NCI-H345 treated with DMSO at 0.1 percent for 48 hours (cell line): ENCODE results near the gene CBL.
A peak's percentile ranks its signal among the peaks of the same experiment; 100 is the strongest.
"Not testable (repeated sequence)": the region's sequence is repeated elsewhere in the genome, so short reads cannot be mapped to it uniquely, and the experiment has no call there.

Experiments
- DNase-seq: peaks from one replicate; lab custom pipeline; 2025; ENCODE audit not compliant: unreplicated experiment; lab: John Stamatoyannopoulos, UW

CBL gene

DNA sequence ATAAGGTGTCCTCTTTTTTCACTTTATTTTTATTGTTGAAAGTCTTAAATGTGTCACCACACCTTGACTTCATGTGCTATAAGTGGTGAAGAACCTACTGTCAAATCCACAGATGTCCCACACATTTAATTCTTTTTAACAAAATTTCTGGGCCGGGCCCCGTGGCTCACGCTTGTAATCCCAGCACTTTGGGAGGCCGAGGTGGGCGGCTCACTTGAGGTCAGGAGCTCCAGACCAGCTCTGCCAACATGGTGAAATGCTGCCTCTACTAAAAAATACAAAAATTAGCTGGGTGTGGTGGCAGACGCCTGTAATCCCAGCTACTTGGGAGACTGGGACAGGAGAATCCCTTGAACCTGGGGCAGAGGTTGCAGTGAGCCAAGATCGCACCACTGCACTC is 3.0 kb downstream of the CBL start:
- DNase-seq: no peak

DNA sequence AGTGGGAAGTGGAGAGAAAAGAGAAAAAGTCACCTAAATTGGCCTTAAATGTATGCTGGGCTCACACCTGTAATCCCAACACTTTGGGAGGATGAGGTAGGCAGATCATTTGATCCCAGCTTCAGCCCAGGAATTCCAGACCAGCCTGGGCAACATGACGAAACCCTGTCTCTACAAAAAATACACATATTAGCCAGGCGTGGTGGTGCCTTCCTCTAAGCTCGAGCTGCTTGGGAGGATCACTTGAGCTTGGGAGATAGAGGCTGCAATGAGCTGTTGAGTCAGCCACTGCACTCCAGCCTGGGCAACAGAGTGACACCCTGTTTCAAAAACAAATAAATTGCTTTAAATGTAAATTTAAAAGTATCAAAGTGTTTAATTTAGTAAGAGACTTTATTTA is 3.9 kb downstream of the CBL start:
- DNase-seq: no peak

DNA sequence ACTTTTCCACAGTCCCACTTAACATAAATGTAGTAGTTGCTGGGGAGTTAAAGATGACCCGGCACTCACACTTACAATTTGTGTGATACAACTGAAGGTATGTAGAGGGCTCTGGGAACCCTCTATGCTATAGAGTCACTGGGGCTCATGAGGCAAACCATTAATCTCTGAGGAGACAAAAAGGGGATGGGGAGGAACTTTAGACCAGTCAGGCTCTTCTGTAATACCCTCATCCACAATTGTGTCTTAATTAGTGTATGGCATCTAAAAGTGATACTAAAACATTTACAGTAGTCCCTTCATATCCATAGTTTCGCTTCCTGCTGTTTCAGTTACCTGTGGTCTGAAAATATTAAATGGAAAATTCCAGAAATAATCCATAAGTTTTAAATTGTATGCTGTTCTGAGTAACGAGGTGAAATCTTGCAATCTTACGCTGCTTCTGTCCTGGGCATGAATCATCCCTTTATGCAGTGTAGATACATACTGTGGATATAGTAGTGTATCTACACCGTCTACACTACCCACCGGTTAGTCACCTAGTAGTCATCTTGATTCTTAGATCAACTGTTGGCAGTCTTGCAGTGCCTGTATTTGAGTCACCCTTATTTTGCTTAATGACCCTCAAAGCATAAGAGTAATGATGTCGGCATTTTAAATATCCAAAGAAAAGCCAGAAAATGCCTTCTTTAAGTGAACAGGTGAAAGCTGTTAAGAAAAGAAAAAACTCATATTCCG is 12.2 kb downstream of the CBL start:
- DNase-seq: no peak

GRCh38 chr11:119222308-119222707 is 16.2 kb downstream of the CBL start:
- peak; percentile 28 for DNase-seq

GRCh38 chr11:119222891-119223290 is 16.8 kb downstream of the CBL start:
- no peak for DNase-seq

- no peak for DNase-seq
These were observed 17.7 kb downstream of the CBL start for GRCh38 chr11:119223856-119224255.

GRCh38 chr11:119228535-119229287 is 22.6 kb downstream of the CBL start:
- DNase-seq: not testable (repeated sequence)

- DNase-seq: no peak
These were observed 23.1 kb downstream of the CBL start for GRCh38 chr11:119229288-119229672.

DNA sequence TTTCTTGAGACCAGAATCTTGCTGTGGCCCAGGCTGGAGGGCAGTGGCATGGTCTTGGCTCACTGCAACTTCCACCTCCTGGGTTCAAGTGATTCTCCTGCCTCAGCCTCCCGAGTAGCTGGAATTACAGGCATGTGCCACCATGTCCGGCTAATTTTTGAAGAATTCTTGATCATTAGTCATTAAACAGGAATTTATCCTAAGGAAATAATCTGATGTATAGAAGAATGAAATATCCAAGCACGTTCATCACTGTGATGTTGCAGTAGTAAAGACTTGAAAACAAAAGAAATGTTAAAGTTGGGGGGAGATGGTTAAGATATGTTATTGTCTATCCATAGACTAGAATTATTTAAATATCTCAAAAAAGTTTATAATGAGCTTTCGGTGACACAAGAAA is 23.6 kb downstream of the CBL start:
- DNase-seq: no peak

- no peak for DNase-seq
These were observed 30.4 kb downstream of the CBL start for GRCh38 chr11:119236490-119236889.

DNA sequence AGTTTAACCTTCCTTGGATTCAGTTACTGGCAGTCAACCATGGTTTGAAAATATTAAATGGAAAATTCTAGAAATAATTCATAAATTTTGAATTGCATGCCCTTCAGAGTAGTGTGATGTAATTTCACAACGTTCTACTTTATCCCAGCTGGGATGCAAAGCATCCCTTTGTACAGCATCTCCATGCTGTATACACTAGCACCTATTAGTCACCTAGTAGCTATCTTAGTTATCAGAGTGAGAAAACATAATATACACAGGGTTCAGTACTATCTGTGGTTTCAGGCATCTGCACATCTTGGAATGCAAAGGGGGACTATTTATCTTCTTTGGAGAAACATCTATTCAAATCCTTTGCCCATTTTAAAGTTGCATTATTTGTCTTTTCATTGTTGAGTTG is 30.8 kb downstream of the CBL start:
- DNase-seq: no peak

DNA sequence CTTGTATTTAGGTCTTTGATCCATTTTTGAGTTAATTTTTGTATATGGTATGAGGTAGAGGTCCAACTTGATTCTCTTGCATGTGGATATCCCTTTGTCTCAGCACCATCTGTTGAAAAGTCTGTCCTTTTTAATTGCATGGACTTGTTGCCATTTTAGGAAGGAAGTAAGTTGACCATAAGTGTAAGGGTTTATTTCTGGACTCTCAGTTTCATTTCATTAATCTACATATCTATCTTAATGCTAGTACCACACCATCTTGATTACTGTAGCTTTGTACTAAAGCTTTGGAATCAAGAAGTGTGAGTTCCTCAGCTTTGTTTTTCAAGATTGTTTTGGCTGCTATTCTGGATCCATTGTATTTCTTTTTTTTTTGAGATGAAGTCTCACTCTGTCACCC is 31.4 kb downstream of the CBL start:
- no peak for DNase-seq

- no peak for DNase-seq
These were observed 42.9 kb downstream of the CBL start for GRCh38 chr11:119248750-119249670.

DNA sequence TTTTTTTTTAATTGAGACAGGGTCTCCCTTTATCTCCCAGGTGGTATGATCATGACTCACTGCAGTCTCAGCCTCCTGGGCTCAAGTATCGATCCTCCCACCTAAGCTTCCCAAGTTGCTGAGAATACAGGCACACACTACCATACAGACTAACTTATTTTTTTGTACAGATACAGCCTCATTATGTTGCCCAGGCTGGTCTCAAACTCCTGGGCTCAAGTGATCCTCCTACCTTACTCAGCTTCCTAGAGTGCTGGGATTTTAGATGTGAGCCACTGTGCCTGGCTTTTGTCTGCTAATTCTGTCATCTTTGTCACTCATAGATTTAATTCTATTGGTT is 43.5 kb downstream of the CBL start:
- no peak for DNase-seq

GRCh38 chr11:119251114-119251513 is 45.0 kb downstream of the CBL start:
- DNase-seq: no peak

GRCh38 chr11:119254239-119254638 is 48.1 kb downstream of the CBL start:
- DNase-seq: no peak

DNA sequence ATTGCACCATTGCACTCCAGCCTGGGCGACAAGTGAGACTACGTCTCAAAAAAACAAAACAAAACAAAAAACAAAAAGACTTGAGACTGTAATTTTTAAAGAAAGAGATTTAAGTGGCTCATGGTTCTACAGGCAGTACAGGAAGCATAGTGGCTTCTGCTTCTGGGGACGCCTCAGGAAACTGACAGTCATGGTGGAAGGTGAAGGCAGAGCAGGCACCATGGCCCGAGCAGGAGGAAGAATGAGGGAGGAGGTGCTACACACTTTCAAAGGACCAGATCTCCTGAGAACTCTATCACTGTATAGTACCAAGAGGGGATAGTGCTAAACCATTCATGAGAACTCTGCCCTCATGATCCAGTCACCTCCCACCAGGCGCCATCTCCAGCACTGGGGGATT is 52.0 kb downstream of the CBL start:
- DNase-seq: no peak

GRCh38 chr11:119258983-119259382 is 52.8 kb downstream of the CBL start:
- no peak for DNase-seq

DNA sequence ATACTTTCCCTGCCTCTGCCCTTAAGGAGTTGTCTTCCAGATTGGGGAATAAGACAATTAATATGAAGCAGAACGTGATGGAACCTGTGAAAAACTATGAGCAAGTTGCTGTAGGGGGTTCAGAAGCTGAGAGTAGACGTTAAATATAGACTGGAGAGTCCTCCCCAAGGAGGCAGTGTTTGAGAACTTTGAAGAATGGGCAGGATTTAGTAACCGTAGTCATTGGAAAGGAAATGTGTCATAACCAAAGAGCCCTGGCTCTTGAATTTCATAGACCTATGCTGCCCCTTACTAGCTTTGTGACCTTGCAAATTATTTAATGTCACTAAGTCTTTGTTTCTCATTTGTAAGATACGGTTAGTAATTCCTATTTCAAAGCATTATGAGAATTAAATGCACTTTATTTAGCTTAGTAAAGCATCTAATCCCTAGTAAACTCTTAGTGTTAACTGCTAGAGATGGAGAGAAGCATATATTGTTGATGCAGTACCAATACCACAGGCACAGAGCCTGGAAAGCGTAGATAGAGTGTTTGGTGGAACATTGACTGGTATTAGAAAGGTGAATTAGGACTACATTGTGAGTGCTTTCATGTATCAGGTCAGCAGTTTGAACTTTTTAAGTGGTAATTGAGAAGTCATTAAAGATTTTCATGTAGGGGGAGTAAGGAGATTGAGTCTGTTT is 56.7 kb downstream of the CBL start:
- DNase-seq: no peak

- DNase-seq: no peak
These were observed 57.3 kb downstream of the CBL start for GRCh38 chr11:119263352-119263940.

DNA sequence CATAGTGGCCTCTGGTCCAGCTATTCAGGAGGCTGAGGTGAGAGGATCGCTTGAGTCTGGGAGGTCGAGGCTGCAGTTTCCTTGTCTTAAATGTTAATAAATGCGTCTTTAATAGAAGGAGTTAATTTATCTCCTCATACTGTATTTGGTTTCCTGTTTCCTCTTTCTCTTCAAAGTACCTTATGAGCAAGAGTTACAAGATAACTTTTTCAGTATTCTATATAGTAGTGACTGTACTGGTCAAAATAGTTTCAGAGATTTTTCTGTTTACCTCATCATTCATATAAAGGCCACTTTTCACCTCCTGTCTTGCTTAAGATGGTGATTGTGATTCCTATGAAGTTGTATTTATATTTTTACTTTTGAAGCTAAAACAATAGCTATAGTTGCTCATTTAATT is 59.9 kb downstream of the CBL start:
- DNase-seq: no peak
